CD14-positive monocyte (primary cell): ENCODE data around the gene SEC63. TPM values are rescaled to one million over a fixed set of nuclear protein-coding genes. Genes with fewer than 3 reads are reported as not detected.
"Not testable (repeated sequence)": the region's sequence is repeated elsewhere in the genome, so short reads cannot be mapped to it uniquely, and the experiment has no call there.

Source experiments
- DNase-seq, 3 donors: peaks; one replicate each; pipeline ENCODE4 v3.0.0-alpha.2; 2011 to 2022
- H2AFZ ChIP-seq: 2 replicates; pipeline ENCODE4 v1.6.0; 2012; ENCODE audit warnings: mild to moderate bottlenecking, low read depth, low read length, inconsistent platforms; ENCODE audit not compliant: insufficient read depth, poor library complexity, severe bottlenecking
- H3K27ac ChIP-seq, 2 donors: 1 replicate in 1 of 2; 2 replicates in 1 of 2; pipeline ENCODE4 v1.5.1; 2012 to 2013; ENCODE audit warnings: low read length in 2 of 2, control low read depth in 1 of 2, inconsistent platforms in 1 of 2, low read depth in 1 of 2, mild to moderate bottlenecking in 1 of 2
- H3K27me3 ChIP-seq, 2 donors: one replicate each; pipeline versions ENCODE4 v1.6.0 to v1.6.1; 2011 to 2013; ENCODE audit warnings: low read length in 2 of 2; ENCODE audit not compliant: control insufficient read depth in 2 of 2, insufficient read depth in 2 of 2
- H3K36me3 ChIP-seq, 2 donors: replicated peaks in 1 of 2; 1 replicate in 1 of 2; 2 replicates in 1 of 2; pipeline versions ENCODE4 v1.5.1 to v1.6.1; 2012 to 2013; ENCODE audit warnings: low read length in 2 of 2, control low read depth in 1 of 2, inconsistent platforms in 1 of 2, mild to moderate bottlenecking in 1 of 2; ENCODE audit not compliant: insufficient read depth in 2 of 2, control insufficient read depth in 1 of 2
- H3K4me1 ChIP-seq, 2 donors: 1 replicate in 1 of 2; 2 replicates in 1 of 2; pipeline versions ENCODE4 v1.5.1 to v1.6.1; 2012 to 2013; ENCODE audit warnings: low read length in 2 of 2, control low read depth in 1 of 2, inconsistent platforms in 1 of 2, mild to moderate bottlenecking in 1 of 2, moderate library complexity in 1 of 2; ENCODE audit not compliant: insufficient read depth in 2 of 2, control insufficient read depth in 1 of 2
- H3K4me2 ChIP-seq: replicated peaks from 2 replicates; pipeline ENCODE3; 2012; ENCODE audit warnings: low read length, moderate library complexity, mild to moderate bottlenecking; ENCODE audit not compliant: poor library complexity, severe bottlenecking; ENCODE audit errors: extremely low read depth
- H3K4me3 ChIP-seq, 3 experiments: fragments of 200-600 bp in 1 of 3; sonication (generic) in 1 of 3; replicated peaks in 1 of 3; 1 replicate in 2 of 3; 2 replicates in 1 of 3; pipeline ENCODE4 v1.5.1; 2011 to 2013; ENCODE audit warnings: low read length in 3 of 3, mild to moderate bottlenecking in 3 of 3, control low read depth in 2 of 3, low read depth in 2 of 3, inconsistent platforms in 1 of 3, moderate library complexity in 1 of 3
- H3K79me2 ChIP-seq: 2 replicates; pipeline ENCODE4 v1.6.0; 2012; ENCODE audit warnings: mild to moderate bottlenecking, control low read depth, inconsistent platforms, low read length, moderate library complexity; ENCODE audit not compliant: insufficient read depth
- H3K9ac ChIP-seq: 2 replicates; pipeline ENCODE4 v1.6.0; 2017; ENCODE audit warnings: low read length, mild to moderate bottlenecking; ENCODE audit not compliant: insufficient read depth, poor library complexity, severe bottlenecking
- H3K9me3 ChIP-seq, 2 donors: replicated peaks in 1 of 2; 1 replicate in 1 of 2; 2 replicates in 1 of 2; pipeline versions ENCODE4 v1.5.1 to v1.6.1; 2012 to 2013; ENCODE audit warnings: low read length in 2 of 2, control low read depth in 1 of 2; ENCODE audit not compliant: control insufficient read depth in 1 of 2, insufficient read depth in 1 of 2
- H4K20me1 ChIP-seq: 2 replicates; pipeline ENCODE4 v1.6.0; 2012; ENCODE audit warnings: mild to moderate bottlenecking, low read length, control low read depth, moderate library complexity; ENCODE audit not compliant: insufficient read depth
- H3K27ac Mint-ChIP-seq, 7 donors: one replicate each; pipeline ENCODE4 v1.8.0; 2020; ENCODE audit warnings: mild to moderate bottlenecking in 7 of 7, mixed read lengths in 7 of 7, moderate library complexity in 6 of 7, inconsistent platforms in 2 of 7
- H3K27me3 Mint-ChIP-seq, 3 donors: one replicate each; pipeline ENCODE4 v1.8.0; 2021 to 2022; ENCODE audit warnings: low read depth in 3 of 3, mild to moderate bottlenecking in 3 of 3, mixed read lengths in 3 of 3, moderate library complexity in 3 of 3, inconsistent platforms in 1 of 3
- H3K36me3 Mint-ChIP-seq, 2 donors: one replicate each; pipeline ENCODE4 v1.8.0; 2020; ENCODE audit warnings: mixed read lengths in 2 of 2, inconsistent platforms in 1 of 2, mild to moderate bottlenecking in 1 of 2
- H3K4me1 Mint-ChIP-seq: one replicate; pipeline ENCODE4 v1.8.0; 2020; ENCODE audit warnings: mild to moderate bottlenecking, mixed read lengths
- H3K4me3 Mint-ChIP-seq, 2 donors: one replicate each; pipeline ENCODE4 v1.8.0; 2020; ENCODE audit warnings: mild to moderate bottlenecking in 2 of 2, mixed read lengths in 2 of 2, moderate library complexity in 1 of 2
- H3K9me3 Mint-ChIP-seq, 7 donors: one replicate each; pipeline ENCODE4 v1.8.0; 2020 to 2022; ENCODE audit warnings: mixed read lengths in 7 of 7, mild to moderate bottlenecking in 6 of 7, moderate library complexity in 6 of 7, inconsistent platforms in 2 of 7
- WGBS: methylation state at CpG from one replicate; pipeline ENCODE4 v1.1.5; 2013; ENCODE audit warnings: missing lambda C conversion rate; ENCODE audit not compliant: insufficient coverage; 5-methylcytosine and 5-hydroxymethylcytosine counted together
- intact Hi-C, 2 donors: fragments of 100-400 bp; cut with micrococcal nuclease; formaldehyde crosslinking; loops; one replicate each; pipeline versions ENCODE4 v1.15.0 to v1.15.1; 2023
- polyA plus RNA-seq, 3 donors: library from polyadenylated mRNA; depleted of rRNA in 1 of 3; unstranded in 2 of 3; stranded (reverse) in 1 of 3; fragments of 300-500 nt in 2 of 3; fragments of >200 nt in 1 of 3; fragmentation: Illumina TruSeq in 2 of 3; gene quantifications; 1 replicate in 2 of 3; 2 replicates in 1 of 3; pipeline ENCODE4 v1.2.3, GENCODE V29; 2012 to 2021
- TF ChIP-seq, protein P1 (sequence below): fragments of 200-600 bp; IDR thresholded peaks from one replicate; pipeline ENCODE4 v1.8.0; 2022; ENCODE audit warnings: antibody characterized with exemption, mild to moderate bottlenecking

Gene SEC63
- polyA plus RNA-seq, 3 donors = 12.0 to 33.7 (median 12.7) TPM

DNA sequence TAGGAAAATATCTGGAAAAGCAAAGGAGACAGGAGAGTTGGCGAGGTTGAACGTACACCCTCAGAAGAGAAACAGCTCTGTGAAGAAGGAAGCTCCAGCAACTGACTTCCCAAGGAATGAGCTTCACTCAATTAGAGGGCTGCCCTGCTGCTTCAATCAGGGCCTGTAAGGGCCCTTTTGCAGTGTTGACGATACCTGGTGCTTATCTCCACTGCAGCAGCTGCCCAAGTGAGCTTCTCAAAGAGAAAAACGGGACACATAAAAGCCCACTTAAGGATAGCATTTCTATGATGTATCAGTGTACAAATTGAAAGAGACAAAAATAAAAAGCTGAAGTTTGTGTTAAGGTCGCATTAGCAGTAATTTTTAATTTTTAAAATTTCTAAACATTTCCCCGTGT lies 16.4 kb downstream of the SEC63 start:
- Histone ChIP-seq H3K36me3 (peaks cover 0 to 9% of the 10 kb centered on the region in 2 donors), H3K9me3 (no peaks in the 10 kb centered on the region), H3K9ac (no peak overlapping the region), H3K27me3 (no peaks in the 10 kb centered on the region), H3K27ac (peak overlapping the region in 1 of 2 donors; percentile 27), H4K20me1 (peaks cover 92% of the 10 kb centered on the region), H3K4me2 (no peak overlapping the region), H3K4me3 (no peak overlapping the region), H3K4me1 (no peaks in the 10 kb centered on the region), H3K79me2 (peaks cover 96% of the 10 kb centered on the region), H2AFZ (no peak overlapping the region)
- TF ChIP-seq, protein P1, sequence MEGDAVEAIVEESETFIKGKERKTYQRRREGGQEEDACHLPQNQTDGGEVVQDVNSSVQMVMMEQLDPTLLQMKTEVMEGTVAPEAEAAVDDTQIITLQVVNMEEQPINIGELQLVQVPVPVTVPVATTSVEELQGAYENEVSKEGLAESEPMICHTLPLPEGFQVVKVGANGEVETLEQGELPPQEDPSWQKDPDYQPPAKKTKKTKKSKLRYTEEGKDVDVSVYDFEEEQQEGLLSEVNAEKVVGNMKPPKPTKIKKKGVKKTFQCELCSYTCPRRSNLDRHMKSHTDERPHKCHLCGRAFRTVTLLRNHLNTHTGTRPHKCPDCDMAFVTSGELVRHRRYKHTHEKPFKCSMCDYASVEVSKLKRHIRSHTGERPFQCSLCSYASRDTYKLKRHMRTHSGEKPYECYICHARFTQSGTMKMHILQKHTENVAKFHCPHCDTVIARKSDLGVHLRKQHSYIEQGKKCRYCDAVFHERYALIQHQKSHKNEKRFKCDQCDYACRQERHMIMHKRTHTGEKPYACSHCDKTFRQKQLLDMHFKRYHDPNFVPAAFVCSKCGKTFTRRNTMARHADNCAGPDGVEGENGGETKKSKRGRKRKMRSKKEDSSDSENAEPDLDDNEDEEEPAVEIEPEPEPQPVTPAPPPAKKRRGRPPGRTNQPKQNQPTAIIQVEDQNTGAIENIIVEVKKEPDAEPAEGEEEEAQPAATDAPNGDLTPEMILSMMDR = no peak
- H3K27me3 Mint-ChIP-seq = no peaks in the 10 kb centered on the region
- peaks cover 7 to 29% of the 10 kb centered on the region in 2 donors for H3K36me3 Mint-ChIP-seq
- peak overlapping the region in 4 of 7 donors; percentile 42 to 80 (median 51) for H3K27ac Mint-ChIP-seq
- H3K9me3 Mint-ChIP-seq = peaks cover 0 to 5% (median 0%) of the 10 kb centered on the region in 7 donors
- WGBS = 95% methylated on average over 3 of the region's 6 CpGs
- intact Hi-C loops = no loop called here
- no peak overlapping the region for H3K4me3 Mint-ChIP-seq
- peaks cover 10% of the 10 kb centered on the region for H3K4me1 Mint-ChIP-seq
- DNase-seq = no peak

DNA sequence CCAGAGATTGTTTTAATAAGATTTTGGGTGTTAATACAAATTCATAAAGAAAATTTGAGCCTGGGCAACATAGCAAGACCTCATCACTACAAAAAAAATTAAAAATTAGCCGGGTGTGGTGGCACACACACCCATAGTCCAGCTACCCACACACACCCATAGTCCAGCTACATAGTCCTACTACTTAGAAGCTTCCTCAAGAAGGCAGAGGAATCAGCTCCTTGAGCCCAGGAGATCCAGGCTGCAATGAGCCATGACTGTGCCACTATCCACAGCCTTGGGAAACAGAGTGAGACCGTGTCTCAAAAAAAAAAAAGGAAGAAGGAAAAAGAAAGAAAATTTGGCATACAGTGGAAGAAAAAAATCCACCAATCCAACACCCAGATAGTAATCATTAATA lies 16.8 kb downstream of the SEC63 start:
- Histone ChIP-seq H2AFZ (no peak overlapping the region), H4K20me1 (peaks cover 92% of the 10 kb centered on the region), H3K79me2 (peaks cover 96% of the 10 kb centered on the region), H3K27ac (peak overlapping the region in 1 of 2 donors; percentile 27), H3K27me3 (no peaks in the 10 kb centered on the region), H3K9me3 (no peaks in the 10 kb centered on the region), H3K4me3 (no peak overlapping the region), H3K4me1 (no peaks in the 10 kb centered on the region), H3K4me2 (no peak overlapping the region), H3K36me3 (peaks cover 0 to 9% of the 10 kb centered on the region in 2 donors), H3K9ac (no peak overlapping the region)
- no peaks in the 10 kb centered on the region for H3K27me3 Mint-ChIP-seq
- peaks cover 7 to 29% of the 10 kb centered on the region in 2 donors for H3K36me3 Mint-ChIP-seq
- no CpG with 5 or more reads among the region's 2 CpGs for WGBS
- DNase-seq = no peak
- H3K9me3 Mint-ChIP-seq = peaks cover 0 to 5% (median 0%) of the 10 kb centered on the region in 7 donors
- TF ChIP-seq, protein P1 = no peak
- intact Hi-C loops = no loop called here
- peak overlapping the region in 4 of 7 donors; percentile 42 to 80 (median 48) for H3K27ac Mint-ChIP-seq
- no peak overlapping the region for H3K4me3 Mint-ChIP-seq
- peaks cover 10% of the 10 kb centered on the region for H3K4me1 Mint-ChIP-seq

DNA sequence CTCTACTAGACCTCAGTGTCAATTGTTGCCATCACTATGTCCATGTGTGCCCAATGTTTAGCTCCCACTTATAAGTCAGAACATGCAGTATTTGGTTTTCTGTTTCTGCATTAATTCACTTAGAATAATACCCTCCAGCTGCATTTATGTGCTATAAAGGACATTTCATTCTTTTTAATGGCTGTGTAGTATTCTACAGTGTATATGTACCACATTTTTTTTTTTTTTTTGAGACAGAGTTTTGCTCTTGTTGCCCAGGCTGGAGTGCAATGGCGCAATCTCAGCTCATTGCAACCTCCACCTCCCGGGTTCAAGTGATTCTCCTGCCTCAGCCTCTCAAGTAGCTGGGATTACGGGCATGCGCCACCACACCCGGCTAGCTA lies 21.1 kb downstream of the SEC63 start:
- H3K27ac Mint-ChIP-seq, H3K9me3 Mint-ChIP-seq, H3K4me1 ChIP-seq, H3K4me3 ChIP-seq, H3K9me3 ChIP-seq, H2AFZ ChIP-seq, H3K4me2 ChIP-seq, H3K36me3 ChIP-seq, H3K27me3 ChIP-seq, H3K4me1 Mint-ChIP-seq, H3K4me3 Mint-ChIP-seq, DNase-seq, H3K27ac ChIP-seq, intact Hi-C loops, H3K27me3 Mint-ChIP-seq, H3K9ac ChIP-seq: not testable (repeated sequence)
- Histone ChIP-seq H3K79me2 (peaks cover 78% of the 10 kb centered on the region), H4K20me1 (peaks cover 75% of the 10 kb centered on the region)
- peaks cover 7 to 33% of the 10 kb centered on the region in 2 donors for H3K36me3 Mint-ChIP-seq
- WGBS = no CpG with 5 or more reads among the region's 5 CpGs
